Measurements from ENCODE around the gene ARL3. TPM values are rescaled to one million over a fixed set of nuclear protein-coding genes. Genes with fewer than 3 reads are reported as not detected.

Gene ARL3
- total and polyA plus RNA-seq, 2 of the 4 experiments (the other 2 are of a cell fraction) = 5.0 to 14.3 TPM

DNA sequence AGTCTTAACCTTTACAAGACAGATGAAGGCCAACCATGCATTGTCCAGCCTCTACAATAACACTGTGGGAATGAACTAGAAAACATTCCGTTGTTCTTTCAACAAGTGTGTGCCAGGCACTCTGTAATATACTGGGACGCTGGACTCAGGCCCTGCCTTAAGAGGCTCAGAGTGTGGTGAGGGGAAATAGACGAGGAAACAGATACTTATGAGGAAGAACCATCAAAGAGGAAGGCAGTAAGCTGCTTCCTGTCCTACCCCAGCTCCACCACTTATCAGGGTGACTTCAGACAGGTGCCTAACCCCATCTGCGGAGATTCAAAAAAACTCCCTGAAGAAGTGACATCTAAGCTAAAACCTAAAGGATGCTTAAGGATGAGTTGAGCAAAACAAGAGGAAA, 78.8 kb downstream of the ARL3 start:
- Histone ChIP-seq H2AFZ (replicated peaks; ENCODE audit: low read length, poor library complexity) (peak overlapping the region; percentile 24), H3K4me3 (ENCODE audit: insufficient read depth, low read depth, low read length) (no peak overlapping the region), H2BK120ac (ENCODE audit: low read depth, low read length) (peak overlapping the region; percentile 99; the same call in 1 of the 2 replicates), H3K14ac (replicated peaks; ENCODE audit: low read depth, low read length) (peak overlapping the region; percentile 92), H3K36me3 (ENCODE audit: control insufficient read depth, insufficient read depth, low read length) (peaks cover 2% of the 10 kb centered on the region; the same call in 1 of the 2 replicates), H4K5ac (ENCODE audit: low read depth, low read length) (no peak overlapping the region), H3K9me1 (ENCODE audit: insufficient read depth, low read length) (peaks cover 37% of the 10 kb centered on the region), H3K23ac (ENCODE audit: low read depth, low read length) (no peak overlapping the region), H3K4me1 (ENCODE audit: control insufficient read depth, insufficient read depth, low read length) (peaks cover 46% of the 10 kb centered on the region), H4K20me1 (ENCODE audit: insufficient read depth, low read length) (no peaks in the 10 kb centered on the region), H3K4ac (ENCODE audit: low read depth, low read length) (peak overlapping the region; percentile 98), H3K79me1 (ENCODE audit: low read depth in 1 of 2, low read length in 2 of 2) (peaks cover 14 to 42% of the 10 kb centered on the region in 2 experiments), H4K8ac (ENCODE audit: low read depth in 2 of 2, low read length in 2 of 2) (peak overlapping the region; percentile 74 to 90; a peak in 3 of 4 replicates), H3K27ac (ENCODE audit: insufficient read depth, low read length) (0 out of 2 replicates have a peak overlapping the region, but pooled peaks have one; percentile 14), H3K4me2 (ENCODE audit: low read depth, low read length) (no peak overlapping the region), H2BK15ac (ENCODE audit: low read depth, low read length) (peak overlapping the region; percentile 94; the same call in 2 of the 3 replicates), H4K91ac (ENCODE audit: insufficient read depth, low read depth, low read length) (peak overlapping the region; percentile 96), H2AK5ac (ENCODE audit: low read depth, low read length) (peak overlapping the region; percentile 97), H2BK5ac (ENCODE audit: low read depth, low read length, poor library complexity, severe bottlenecking) (peak overlapping the region; percentile 100), H3K9ac (ENCODE audit: low read depth, low read length) (no peak overlapping the region), H3K56ac (ENCODE audit: extremely low read depth, insufficient read depth, low read length) (no peak overlapping the region), H3K27me3 (ENCODE audit: control insufficient read depth, insufficient read depth, low read length) (no peaks in the 10 kb centered on the region), H3K18ac (ENCODE audit: low read depth, low read length) (peak overlapping the region; percentile 33; the same call in 1 of the 2 replicates), H2BK20ac (ENCODE audit: low read depth, low read length) (peak overlapping the region; percentile 91), H2AK9ac (replicated peaks; ENCODE audit: low read depth, low read length, poor library complexity) (no peak overlapping the region), H3K9me3 (ENCODE audit: control insufficient read depth, insufficient read depth, low read length) (no peaks in the 10 kb centered on the region)
- dilution Hi-C loops (cut with HindIII; ENCODE audit: low sequenced_read_pairs, unreplicated experiment) (no loop called here), in situ Hi-C loops (cut with MboI; ENCODE audit: low sequenced_read_pairs) (no loop called here), intact Hi-C loops (cut with micrococcal nuclease) (no loop called here)
- no peak for ATAC-seq (ENCODE audit: low read depth)
- no peak for TF ChIP-seq MAZ (IDR thresholded peaks at IDR 0.05; ENCODE audit: borderline replicate concordance, low read depth, low read length)
- no peak for TF ChIP-seq RCOR1 (IDR thresholded peaks at IDR 0.05; ENCODE audit: insufficient replicate concordance, low read length)
- TF ChIP-seq, protein P1, sequence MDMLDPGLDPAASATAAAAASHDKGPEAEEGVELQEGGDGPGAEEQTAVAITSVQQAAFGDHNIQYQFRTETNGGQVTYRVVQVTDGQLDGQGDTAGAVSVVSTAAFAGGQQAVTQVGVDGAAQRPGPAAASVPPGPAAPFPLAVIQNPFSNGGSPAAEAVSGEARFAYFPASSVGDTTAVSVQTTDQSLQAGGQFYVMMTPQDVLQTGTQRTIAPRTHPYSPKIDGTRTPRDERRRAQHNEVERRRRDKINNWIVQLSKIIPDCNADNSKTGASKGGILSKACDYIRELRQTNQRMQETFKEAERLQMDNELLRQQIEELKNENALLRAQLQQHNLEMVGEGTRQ (IDR thresholded peaks at IDR 0.05; ENCODE audit: low read depth, low read length) = no peak
- no peak for TF ChIP-seq CHD1 (IDR thresholded peaks at IDR 0.05; ENCODE audit: low read depth, low read length)
- TF ChIP-seq RAD21 (IDR thresholded peaks at IDR 0.05; ENCODE audit: low read length) = no peak
- TF ChIP-seq, protein P2, sequence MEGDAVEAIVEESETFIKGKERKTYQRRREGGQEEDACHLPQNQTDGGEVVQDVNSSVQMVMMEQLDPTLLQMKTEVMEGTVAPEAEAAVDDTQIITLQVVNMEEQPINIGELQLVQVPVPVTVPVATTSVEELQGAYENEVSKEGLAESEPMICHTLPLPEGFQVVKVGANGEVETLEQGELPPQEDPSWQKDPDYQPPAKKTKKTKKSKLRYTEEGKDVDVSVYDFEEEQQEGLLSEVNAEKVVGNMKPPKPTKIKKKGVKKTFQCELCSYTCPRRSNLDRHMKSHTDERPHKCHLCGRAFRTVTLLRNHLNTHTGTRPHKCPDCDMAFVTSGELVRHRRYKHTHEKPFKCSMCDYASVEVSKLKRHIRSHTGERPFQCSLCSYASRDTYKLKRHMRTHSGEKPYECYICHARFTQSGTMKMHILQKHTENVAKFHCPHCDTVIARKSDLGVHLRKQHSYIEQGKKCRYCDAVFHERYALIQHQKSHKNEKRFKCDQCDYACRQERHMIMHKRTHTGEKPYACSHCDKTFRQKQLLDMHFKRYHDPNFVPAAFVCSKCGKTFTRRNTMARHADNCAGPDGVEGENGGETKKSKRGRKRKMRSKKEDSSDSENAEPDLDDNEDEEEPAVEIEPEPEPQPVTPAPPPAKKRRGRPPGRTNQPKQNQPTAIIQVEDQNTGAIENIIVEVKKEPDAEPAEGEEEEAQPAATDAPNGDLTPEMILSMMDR (conservative IDR thresholded peaks at IDR 0.05; ENCODE audit: low read depth, low read length) = no peak
- TF ChIP-seq, protein P3, sequence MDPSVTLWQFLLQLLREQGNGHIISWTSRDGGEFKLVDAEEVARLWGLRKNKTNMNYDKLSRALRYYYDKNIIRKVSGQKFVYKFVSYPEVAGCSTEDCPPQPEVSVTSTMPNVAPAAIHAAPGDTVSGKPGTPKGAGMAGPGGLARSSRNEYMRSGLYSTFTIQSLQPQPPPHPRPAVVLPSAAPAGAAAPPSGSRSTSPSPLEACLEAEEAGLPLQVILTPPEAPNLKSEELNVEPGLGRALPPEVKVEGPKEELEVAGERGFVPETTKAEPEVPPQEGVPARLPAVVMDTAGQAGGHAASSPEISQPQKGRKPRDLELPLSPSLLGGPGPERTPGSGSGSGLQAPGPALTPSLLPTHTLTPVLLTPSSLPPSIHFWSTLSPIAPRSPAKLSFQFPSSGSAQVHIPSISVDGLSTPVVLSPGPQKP (IDR thresholded peaks at IDR 0.05; ENCODE audit: borderline replicate concordance, low read depth, low read length) = no peak
- TF ChIP-seq CEBPB (IDR thresholded peaks at IDR 0.05; ENCODE audit: low read depth, low read length) = no peak
- TF ChIP-seq FOS (IDR thresholded peaks at IDR 0.05; ENCODE audit: low read depth, low read length) = no peak
- no peak for TF ChIP-seq RFX5 (IDR thresholded peaks at IDR 0.05; ENCODE audit: low read depth, low read length)
- no peak for TF ChIP-seq SMC3 (IDR thresholded peaks at IDR 0.05; ENCODE audit: low read depth, low read length)
- TF ChIP-seq MXI1 (IDR thresholded peaks at IDR 0.05; ENCODE audit: borderline replicate concordance, low read depth, low read length) = no peak
- TF ChIP-seq NFE2L2 (IDR thresholded peaks at IDR 0.05; ENCODE audit: low read depth, low read length) = no peak
- ChIA-PET POLR2A (ENCODE audit: unreplicated experiment) (no interaction called here), CTCF (no interaction called here)
- no CpG with 5 or more reads among the region's 4 CpGs for WGBS, 2 experiments (ENCODE audit: extremely low coverage in 2 of 2, insufficient read length in 1 of 2)
- DNase-seq = no peak
- BruUV-seq (replicated peaks) = no TSS peak

Measured in IMR-90 (cell line).